GM19099 (cell line): ENCODE data around the gene DLG2.

Experiments used
- POLR2A ChIP-seq: IDR thresholded peaks from 3 replicates; pipeline ENCODE4 v1.6.1; 2011; ENCODE audit warnings: low read depth; ENCODE audit not compliant: insufficient read length; ENCODE audit errors: extremely low read depth

The DLG2 gene

DNA sequence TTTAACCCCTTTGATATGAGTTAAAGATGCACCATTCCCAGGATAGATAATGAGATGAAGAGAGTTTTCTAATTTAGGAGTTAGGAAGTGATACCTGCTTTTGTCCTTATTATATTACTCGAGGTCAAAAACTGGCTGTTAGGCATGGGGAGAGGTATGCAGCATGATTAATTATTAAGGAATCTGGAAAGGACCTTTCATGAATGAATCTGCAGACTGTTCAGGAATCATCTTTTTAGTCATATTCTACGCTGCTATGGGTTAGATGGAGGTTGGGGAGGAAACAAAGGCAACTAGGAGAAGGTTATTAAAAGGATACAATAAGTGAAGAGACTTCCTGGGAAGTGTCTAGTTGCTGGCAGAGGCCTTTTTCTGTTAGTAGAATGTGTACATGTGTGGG is 1848.5 kb downstream of the DLG2 start:
- TF ChIP-seq POLR2A = no peak

DNA sequence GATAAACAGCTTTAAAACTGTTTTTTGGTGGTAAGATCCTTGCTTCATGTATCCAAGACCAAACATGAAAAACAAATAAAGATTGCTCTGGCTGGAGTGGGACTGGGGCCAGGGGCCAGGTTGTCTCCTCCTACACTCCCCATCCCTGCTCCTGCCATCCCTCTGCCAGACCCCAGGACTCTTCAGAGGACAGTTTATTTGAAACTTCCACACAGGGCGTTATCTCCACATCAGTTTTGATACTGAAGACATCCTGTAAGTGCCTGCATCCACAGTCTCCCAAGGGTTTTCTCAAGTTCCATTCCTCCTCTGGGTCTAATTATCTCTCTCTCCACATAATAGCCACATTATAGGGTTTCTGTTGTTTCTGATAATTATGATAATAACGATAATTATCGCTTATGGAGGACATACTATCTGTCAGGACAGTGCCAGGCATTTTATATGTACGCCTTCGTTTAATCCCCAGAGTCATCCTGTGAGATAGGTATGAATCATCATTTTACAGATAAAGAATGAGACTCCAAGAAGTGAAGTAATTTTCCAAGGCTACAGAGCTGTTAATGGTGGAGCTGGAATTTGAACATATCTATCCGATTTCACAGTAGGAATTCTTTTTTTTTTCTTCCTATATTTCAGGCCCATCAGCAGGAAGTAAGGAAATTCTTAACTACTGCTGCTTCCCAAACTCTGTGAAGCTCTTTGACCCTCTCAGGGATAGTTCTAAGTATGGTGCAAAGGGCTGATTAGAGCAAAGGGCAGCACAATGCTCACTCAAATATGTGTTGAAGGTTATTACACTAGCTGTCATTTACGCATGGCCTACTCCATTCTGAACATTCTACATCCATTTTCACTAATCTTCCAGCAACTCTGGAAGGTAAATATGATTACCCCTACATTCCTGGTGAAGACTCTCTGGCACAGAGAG is 1852.9 kb downstream of the DLG2 start:
- no peak for TF ChIP-seq POLR2A

DNA sequence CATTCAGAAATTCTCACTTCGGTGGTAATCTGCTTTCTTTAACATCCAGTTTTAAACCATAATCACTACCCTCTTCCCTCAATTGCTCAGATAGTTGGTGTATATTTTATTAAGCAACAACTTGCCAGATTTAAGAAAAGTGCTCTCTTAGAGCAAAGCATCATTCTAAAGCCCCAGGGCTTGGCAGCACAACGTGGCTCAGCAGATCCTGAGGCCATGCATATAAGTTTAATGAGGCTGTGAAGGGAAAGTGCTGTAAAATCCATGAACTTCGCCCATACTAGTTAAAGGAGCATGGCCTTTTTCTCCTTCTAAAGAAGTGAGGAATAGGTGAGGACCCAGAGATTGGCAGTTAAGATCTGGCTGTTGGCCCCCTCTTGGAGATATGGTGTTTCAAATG is 1858.7 kb downstream of the DLG2 start:
- no peak for TF ChIP-seq POLR2A

DNA sequence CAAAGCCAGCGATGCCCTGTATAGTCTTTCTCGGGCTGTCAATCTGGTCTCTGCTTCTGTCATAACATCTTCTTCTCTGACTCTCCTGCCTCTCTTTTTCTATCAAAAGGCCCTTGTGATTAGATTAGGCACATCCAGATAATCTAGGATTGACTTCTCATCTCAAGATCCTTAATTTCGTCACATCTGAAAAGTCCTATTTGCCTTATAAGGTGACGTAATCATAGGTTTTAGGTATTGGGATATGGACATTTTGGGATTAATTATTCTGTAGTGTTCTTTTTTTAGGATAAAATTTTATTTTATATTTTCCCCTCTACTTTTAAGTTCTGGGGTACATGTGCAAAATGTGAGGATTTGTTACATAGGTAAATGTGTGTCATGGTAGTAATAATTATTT is 1860.2 kb downstream of the DLG2 start:
- TF ChIP-seq POLR2A = no peak

- TF ChIP-seq POLR2A = no peak
These were observed 1862.5 kb downstream of the DLG2 start for GRCh38 chr11:83764643-83765042.

DNA sequence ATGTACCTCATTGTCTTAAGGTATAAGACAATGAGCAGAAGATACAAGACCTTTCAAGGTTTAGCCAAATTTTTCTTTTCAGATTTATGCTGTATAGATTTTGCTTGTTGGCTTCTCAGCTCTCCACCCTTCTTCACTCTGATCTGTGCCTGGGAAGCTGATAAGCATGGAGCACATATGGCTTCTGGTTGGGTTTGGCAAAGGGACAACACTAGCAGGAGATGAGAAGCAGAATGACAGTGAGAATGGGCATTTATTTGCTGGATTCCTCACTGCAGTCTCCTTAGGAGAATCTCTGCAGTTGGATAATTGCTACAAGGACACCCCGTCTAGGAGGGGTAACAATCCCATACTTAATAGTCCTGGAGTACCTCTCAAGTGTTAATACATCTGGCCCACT is 1866.2 kb downstream of the DLG2 start:
- no peak for TF ChIP-seq POLR2A

DNA sequence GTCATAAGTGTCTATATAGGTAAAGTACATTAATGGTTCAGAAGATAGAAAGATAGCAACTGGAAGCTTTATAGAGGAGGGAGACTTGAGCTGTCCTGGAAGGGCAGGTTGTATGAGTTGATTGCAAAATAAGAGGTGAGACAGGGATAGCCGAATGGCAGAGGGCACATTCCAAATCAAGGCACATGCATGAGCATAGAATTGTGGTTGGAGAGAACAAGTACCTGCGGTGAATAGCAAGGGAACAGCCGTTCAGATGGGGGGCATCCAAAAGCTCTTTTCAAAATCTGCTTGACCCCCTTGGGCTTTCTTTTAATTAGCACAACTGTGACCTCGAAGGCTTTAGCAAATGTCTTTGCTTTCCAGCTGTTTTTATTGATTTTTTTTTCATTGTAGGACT is 1868.0 kb downstream of the DLG2 start:
- TF ChIP-seq POLR2A = no peak

- TF ChIP-seq POLR2A = no peak
These were observed 1876.1 kb downstream of the DLG2 start for GRCh38 chr11:83751041-83751440.

DNA sequence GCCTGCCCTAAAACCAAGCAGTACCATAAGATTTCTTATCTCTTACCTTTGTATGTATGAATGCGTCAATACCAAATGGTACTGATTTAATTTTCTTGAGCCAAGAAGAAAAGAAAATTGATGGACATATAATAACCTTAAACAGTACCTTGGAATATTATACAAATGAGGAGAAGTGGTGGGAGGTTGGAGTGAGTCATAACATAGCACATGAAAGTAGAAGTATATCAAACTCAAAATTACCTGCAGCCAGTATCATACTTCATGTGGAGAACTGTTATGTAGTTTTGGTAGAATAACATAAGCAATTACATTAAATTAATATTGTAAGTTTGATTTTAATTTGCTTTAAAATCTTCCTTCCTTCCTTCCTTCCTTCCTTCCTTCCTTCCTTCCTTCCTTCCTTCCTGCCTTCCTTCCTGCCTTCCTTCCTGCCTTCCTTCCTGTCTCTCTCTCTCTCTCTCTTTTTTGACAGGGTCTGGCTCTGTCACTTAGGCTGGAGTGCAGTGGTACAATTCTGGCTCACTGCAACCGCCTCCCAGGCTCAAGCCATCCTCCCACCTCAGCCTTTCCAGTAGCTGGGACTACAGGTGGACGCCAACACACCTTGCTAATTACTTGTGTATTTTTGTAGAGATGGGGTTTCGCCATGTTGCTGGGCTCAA is 1880.1 kb downstream of the DLG2 start:
- no peak for TF ChIP-seq POLR2A

GRCh38 chr11:83744620-83745192 is 1882.4 kb downstream of the DLG2 start:
- TF ChIP-seq POLR2A = no peak

- TF ChIP-seq POLR2A = no peak
These were observed 1890.5 kb downstream of the DLG2 start for GRCh38 chr11:83736684-83737083.

DNA sequence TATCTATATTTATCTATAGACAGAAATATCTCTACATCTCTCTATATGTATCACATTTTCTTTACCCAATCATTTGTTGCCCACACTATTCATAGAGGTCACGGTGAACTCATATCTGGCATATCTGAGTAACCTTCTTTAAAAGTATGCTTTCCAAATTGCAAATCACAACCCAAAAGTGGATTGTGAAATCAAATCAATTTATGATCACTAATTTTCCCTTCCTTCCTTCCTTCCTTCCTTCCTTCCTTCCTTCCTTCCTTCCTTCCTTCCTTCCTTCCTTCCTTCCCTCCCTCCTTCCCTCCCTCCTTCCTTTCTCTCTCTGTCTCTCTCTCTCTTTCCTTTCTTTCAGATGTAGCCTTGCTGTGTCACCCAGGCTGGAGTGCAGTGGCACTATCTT is 1893.0 kb downstream of the DLG2 start:
- TF ChIP-seq POLR2A = no peak

GRCh38 chr11:83728281-83728680 is 1898.9 kb downstream of the DLG2 start:
- no peak for TF ChIP-seq POLR2A

GRCh38 chr11:83727251-83727650 is 1899.9 kb downstream of the DLG2 start:
- TF ChIP-seq POLR2A = no peak

GRCh38 chr11:83726316-83726715 is 1900.8 kb downstream of the DLG2 start:
- no peak for TF ChIP-seq POLR2A

DNA sequence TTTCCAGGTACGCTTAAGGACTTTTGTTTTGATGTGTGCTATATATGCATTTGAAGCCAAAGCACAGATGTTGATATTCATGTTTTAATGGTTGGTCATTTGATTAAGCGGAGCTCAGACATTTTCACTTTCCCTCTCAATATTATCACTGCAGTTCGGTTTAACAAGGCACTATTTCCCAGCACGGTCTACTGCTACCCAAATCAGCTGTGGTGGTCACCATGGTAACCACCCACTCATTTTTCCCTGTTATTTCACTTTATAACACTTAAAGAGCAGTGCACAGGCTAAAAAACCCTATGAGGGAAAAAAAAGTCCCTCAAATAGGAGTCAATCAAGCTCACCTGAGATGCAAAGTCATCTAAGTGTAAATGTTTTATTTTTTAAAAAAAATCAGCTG is 1901.4 kb downstream of the DLG2 start:
- TF ChIP-seq POLR2A = no peak
